Common myeloid progenitor, CD34-positive (primary cell): Measurements from ENCODE around the gene SLC28A2.
A peak's percentile ranks its signal among the peaks of the same experiment; 100 is the strongest.

Experiments used
- CTCF ChIA-PET: fragments of 350-600 bp; sonication (Branson Sonifier 250); formaldehyde crosslinking; loops from one replicate; lab custom pipeline; 2021; ENCODE audit warnings: antibody characterized with exemption; lab: Charles Lee
- POLR2A ChIA-PET: fragments of 350-600 bp; sonication (Branson Sonifier 250); formaldehyde crosslinking; loops from one replicate; lab custom pipeline; 2021; ENCODE audit warnings: antibody characterized with exemption; lab: Charles Lee
- DNase-seq, 3 donors: peaks; one replicate each; pipeline versions ENCODE4 v3.0.0 to v3.0.0-alpha.2; 2013
- H3K27ac ChIP-seq, 2 experiments: 1 replicate in 1 of 2; 2 replicates in 1 of 2; pipeline ENCODE4 v1.7.0; 2013; ENCODE audit warnings: inconsistent platforms in 2 of 2, low read length in 2 of 2, mild to moderate bottlenecking in 2 of 2, low read depth in 1 of 2, moderate library complexity in 1 of 2; ENCODE audit not compliant: severe bottlenecking in 2 of 2, insufficient read depth in 1 of 2, poor library complexity in 1 of 2
- H3K27me3 ChIP-seq, 5 experiments: replicated peaks in 2 of 5; 1 replicate in 3 of 5; 2 replicates in 2 of 5; pipeline versions ENCODE4 v1.6.1 to v1.7.0; 2013; ENCODE audit warnings: low read length in 4 of 5, mild to moderate bottlenecking in 2 of 5, moderate library complexity in 2 of 5, inconsistent platforms in 1 of 5; ENCODE audit not compliant: insufficient read depth in 5 of 5, control insufficient read depth in 4 of 5
- H3K36me3 ChIP-seq, 4 experiments: 1 replicate in 2 of 4; 2 replicates in 2 of 4; pipeline versions ENCODE4 v1.6.1 to v1.7.0; 2013; ENCODE audit warnings: low read length in 3 of 4, control low read depth in 1 of 4, mild to moderate bottlenecking in 1 of 4; ENCODE audit not compliant: control insufficient read depth in 4 of 4, insufficient read depth in 4 of 4
- H3K4me1 ChIP-seq, 4 experiments: 1 replicate in 3 of 4; 2 replicates in 1 of 4; pipeline versions ENCODE4 v1.6.1 to v1.7.1; 2013; ENCODE audit warnings: low read length in 3 of 4, mild to moderate bottlenecking in 3 of 4, control low read depth in 1 of 4, inconsistent platforms in 1 of 4, moderate library complexity in 1 of 4; ENCODE audit not compliant: control insufficient read depth in 4 of 4, insufficient read depth in 4 of 4; ENCODE audit errors: control extremely low read depth in 1 of 4
- H3K4me3 ChIP-seq, 7 experiments: 1 replicate in 4 of 7; 2 replicates in 3 of 7; pipeline versions ENCODE4 v1.5.1 to v1.7.0; 2013; ENCODE audit warnings: mild to moderate bottlenecking in 7 of 7, low read length in 6 of 7, moderate library complexity in 6 of 7, inconsistent platforms in 2 of 7, low read depth in 2 of 7, control low read depth in 1 of 7; ENCODE audit not compliant: insufficient read depth in 4 of 7, control insufficient read depth in 1 of 7; ENCODE audit errors: extremely low read depth in 1 of 7
- H3K9me3 ChIP-seq, 5 experiments: 1 replicate in 4 of 5; 2 replicates in 1 of 5; pipeline versions ENCODE4 v1.6.1 to v1.7.1; 2013; ENCODE audit warnings: low read length in 4 of 5, mild to moderate bottlenecking in 2 of 5, inconsistent platforms in 1 of 5, low read depth in 1 of 5, moderate library complexity in 1 of 5; ENCODE audit not compliant: control insufficient read depth in 4 of 5, insufficient read depth in 2 of 5; ENCODE audit errors: control extremely low read depth in 1 of 5
- WGBS: methylation state at CpG from one replicate; pipeline ENCODE4 v1.1.5; 2013; ENCODE audit not compliant: insufficient coverage; 5-methylcytosine and 5-hydroxymethylcytosine counted together

Gene SLC28A2

DNA sequence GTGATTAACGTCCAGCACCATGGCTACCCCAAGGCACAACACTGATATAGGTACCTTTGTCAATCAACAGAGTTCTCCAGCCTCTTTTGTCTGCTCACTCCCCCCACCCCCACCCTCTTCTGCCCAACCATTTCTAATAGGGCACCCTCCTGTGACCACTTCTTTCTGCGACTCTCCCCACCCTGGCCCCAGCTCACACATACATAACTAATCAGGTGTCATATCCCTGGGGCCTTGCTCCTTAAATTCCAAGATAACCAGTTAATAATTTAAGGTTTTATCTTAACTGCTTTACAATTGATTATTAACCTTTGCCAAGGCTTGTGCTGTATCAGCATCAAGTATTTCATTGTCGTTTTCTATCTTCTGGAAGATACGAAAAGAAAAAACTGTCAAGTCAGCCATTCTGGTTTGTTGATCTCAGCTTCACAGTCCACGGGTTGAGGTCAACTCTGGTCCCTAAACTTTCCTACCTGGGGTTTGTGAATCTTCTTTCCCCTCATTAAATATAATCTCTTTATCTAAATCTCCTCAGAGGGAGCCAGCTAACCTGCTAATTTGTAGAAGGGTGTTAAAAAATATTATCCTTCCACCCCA, 27.3 kb upstream of the SLC28A2 start:
- POLR2A ChIA-PET = no interaction called here
- H3K27me3 ChIP-seq = peaks cover 0 to 4% (median 2%) of the 10 kb centered on the region in 5 experiments
- no peak for DNase-seq
- CTCF ChIA-PET = interaction anchor here (0.8 to 1.6 kb wide), 2 partner anchors 15 to 61 kb away, joined by 3 to 5 read pairs; no protein-coding TSS in a partner anchor
- 81% methylated on average over 5 of the region's 5 CpGs for WGBS
- H3K9me3 ChIP-seq = no peaks in the 10 kb centered on the region
- no peaks in the 10 kb centered on the region for H3K36me3 ChIP-seq
- no peak overlapping the region for H3K4me3 ChIP-seq
- no peaks in the 10 kb centered on the region for H3K4me1 ChIP-seq
- H3K27ac ChIP-seq = no peak overlapping the region

DNA sequence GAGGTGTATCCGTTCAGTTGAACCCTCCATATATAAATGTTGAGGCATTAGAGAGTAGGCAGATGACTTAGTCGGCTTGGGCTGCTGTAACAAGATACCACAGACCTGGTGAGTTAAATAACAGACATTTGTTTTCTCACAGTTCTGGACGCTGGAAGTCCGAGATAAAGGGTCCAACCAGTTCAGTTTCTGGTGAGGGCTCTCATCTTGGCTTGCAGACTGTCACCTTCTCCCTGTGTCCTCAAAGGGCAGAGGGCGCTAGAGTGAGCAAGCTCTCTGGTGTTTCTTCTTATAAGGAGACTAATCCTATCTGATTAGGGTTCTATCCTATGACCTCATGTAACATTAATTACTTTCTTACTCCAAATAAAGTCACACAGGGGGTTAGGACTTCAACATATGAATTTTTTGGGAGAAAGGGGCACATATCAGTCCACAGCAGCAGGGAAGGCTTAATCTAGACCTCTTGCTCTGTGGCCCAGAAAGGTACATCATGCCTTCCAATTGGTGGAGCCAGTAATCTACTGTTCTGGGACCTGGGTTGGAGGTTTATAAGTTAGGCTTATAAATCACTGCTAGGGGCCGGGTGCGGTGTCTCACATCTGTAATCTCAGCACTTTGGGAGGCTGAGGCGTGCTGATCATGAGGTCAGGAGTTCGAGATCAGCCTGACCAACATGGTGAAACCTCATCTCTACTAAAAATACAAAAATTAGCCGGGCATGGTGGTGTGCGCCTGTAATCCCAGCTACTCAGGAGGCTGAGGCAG, 26.3 kb upstream of the SLC28A2 start:
- WGBS = 80% methylated on average over 5 of the region's 11 CpGs
- Histone ChIP-seq H3K4me3 (no peak overlapping the region), H3K27ac (no peak overlapping the region), H3K27me3 (peaks cover 0 to 4% (median 2%) of the 10 kb centered on the region in 5 experiments), H3K9me3 (no peaks in the 10 kb centered on the region), H3K4me1 (no peaks in the 10 kb centered on the region), H3K36me3 (no peaks in the 10 kb centered on the region)
- ChIA-PET CTCF (interaction anchor here (1.6 kb wide), 1 partner anchor 16 kb away, joined by 5 read pairs; no protein-coding TSS in a partner anchor), POLR2A (no interaction called here)
- peak in 1 of 3 donors; percentile 10 for DNase-seq

DNA sequence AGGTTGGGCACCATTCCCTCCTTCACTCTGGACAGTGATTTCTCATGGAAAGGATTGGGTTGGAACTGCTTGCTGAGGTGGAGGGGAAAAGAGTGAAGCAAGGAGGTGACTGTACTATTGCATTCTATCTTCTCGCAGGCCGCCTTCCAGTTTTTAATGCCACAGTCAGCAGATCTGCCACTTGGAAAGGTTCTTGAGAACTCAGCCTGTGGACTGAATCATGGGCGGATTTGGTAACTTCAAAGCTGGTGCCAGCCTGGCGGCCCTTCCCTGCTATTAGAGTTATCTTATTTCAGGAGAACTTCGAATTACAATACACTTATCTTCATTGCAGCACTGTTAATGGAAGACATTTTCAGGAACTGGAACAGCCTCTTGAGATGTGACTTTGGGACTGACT, 23.1 kb upstream of the SLC28A2 start:
- no peaks in the 10 kb centered on the region for H3K36me3 ChIP-seq
- no peak overlapping the region for H3K4me3 ChIP-seq
- H3K27ac ChIP-seq = no peak overlapping the region
- peaks cover 0 to 10% (median 0%) of the 10 kb centered on the region in 5 experiments for H3K9me3 ChIP-seq
- DNase-seq = no peak
- ChIA-PET CTCF (no interaction called here), POLR2A (no interaction called here)
- H3K27me3 ChIP-seq = no peaks in the 10 kb centered on the region
- no peaks in the 10 kb centered on the region for H3K4me1 ChIP-seq
- WGBS = 81% methylated on average over 4 of the region's 5 CpGs

DNA sequence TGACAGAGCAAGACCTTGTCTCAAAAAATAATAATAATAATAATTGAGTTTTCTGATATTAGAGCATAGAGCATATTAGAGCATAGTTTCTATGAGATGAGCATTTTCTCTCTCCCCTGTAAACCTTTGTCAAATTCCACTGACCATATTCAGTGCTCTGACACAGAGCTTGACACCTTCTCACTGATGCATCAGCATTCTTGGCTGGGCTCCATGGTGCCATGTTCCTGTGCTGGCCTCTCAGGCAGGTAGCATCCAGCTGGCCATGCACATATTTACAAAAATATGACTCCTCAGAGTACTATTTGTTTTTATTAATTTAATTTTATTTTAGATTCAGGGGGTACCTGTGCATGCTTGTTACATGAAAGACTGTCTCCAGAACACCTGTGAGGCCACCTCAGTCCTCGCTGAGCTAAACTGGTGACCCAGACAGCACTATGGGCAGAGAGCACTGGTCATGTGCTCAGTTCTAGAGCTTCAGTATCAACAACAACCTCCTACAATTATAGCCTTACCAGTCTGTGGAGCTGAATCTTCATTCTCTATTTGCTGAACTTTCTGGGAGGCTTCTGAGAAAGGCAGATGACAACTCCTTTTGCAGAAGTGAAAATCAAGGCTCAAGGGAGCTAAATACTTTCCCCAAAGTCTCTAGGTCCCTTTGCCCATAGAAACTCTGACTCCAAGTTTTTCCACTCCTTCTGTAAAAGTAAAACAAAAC, 21.6 kb upstream of the SLC28A2 start:
- Histone ChIP-seq H3K27me3 (no peaks in the 10 kb centered on the region), H3K27ac (no peak overlapping the region), H3K4me3 (no peak overlapping the region), H3K4me1 (no peaks in the 10 kb centered on the region), H3K36me3 (no peaks in the 10 kb centered on the region), H3K9me3 (peaks cover 0 to 19% (median 7%) of the 10 kb centered on the region in 5 experiments)
- no peak for DNase-seq
- CTCF ChIA-PET = no interaction called here
- POLR2A ChIA-PET = no interaction called here
- WGBS = no CpG with 5 or more reads among the region's 1 CpG

DNA sequence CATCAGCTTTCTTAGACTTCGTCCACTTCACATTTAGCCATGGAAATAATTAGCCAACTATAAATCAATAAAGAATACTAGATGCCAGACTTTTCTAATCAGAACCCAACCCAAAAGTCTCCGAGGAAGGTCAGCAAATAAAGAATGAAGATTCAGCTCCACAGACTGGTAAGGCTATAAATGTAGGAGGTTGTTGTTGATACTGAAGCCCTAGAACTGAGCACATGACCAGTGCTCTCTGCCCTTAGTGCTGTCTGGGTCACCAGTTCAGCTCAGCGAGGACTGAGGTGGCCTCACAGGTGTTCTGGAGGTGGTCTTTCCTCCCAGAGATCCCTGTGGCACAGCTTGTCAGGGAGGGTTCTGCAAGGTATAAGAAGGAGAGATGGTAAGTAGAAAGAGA, 20.9 kb upstream of the SLC28A2 start:
- no peak for DNase-seq
- Histone ChIP-seq H3K9me3 (peaks cover 0 to 19% (median 7%) of the 10 kb centered on the region in 5 experiments), H3K27ac (no peak overlapping the region), H3K4me3 (no peak overlapping the region), H3K36me3 (no peaks in the 10 kb centered on the region), H3K4me1 (no peaks in the 10 kb centered on the region), H3K27me3 (no peaks in the 10 kb centered on the region)
- CTCF ChIA-PET = interaction anchor here (1.2 kb wide), 1 partner anchor 30 kb away, joined by 4 read pairs; no protein-coding TSS in a partner anchor
- POLR2A ChIA-PET = no interaction called here
- WGBS = 100% methylated on average over 3 of the region's 3 CpGs

DNA sequence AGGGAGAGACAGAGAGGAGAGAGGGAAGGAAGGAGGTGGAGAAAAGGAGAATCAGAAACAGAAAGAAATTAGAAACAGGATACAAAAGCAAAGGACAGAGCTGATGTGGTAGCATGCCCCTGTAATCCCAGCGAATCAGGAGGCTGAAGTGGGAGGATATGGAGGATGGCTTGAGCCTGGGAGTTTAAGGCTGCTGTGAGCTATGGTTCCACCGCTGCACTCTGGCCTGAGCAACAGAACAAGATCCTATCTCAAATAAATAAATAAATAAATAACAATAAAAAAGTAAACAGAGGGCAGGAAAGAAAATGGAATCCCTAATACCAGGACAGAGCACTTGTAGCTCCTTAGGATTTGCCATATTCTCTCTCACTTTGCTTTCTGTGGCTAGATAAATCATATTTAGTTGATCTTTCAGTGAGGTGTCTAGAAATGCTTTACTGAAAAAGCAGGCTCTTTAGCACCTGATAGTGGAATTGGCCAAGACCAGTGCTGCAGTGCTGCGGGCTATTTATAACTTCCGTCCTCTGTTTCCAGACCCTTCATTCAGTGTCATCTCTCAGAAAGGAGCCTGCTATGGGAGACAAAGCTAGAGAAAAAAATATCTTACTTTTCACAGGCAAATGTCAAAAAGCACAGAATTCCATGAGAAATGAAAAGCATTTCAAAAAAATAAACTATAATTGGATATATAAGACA, 20.0 kb upstream of the SLC28A2 start:
- no peaks in the 10 kb centered on the region for H3K36me3 ChIP-seq
- ChIA-PET CTCF (interaction anchor here (1.2 kb wide), 1 partner anchor 31 kb away, joined by 4 read pairs; no protein-coding TSS in a partner anchor), POLR2A (no interaction called here)
- no peak overlapping the region for H3K4me3 ChIP-seq
- WGBS = 100% methylated on average over 2 of the region's 4 CpGs
- no peak overlapping the region for H3K27ac ChIP-seq
- no peaks in the 10 kb centered on the region for H3K27me3 ChIP-seq
- no peak for DNase-seq
- H3K9me3 ChIP-seq = peaks cover 0 to 19% (median 7%) of the 10 kb centered on the region in 5 experiments
- H3K4me1 ChIP-seq = no peaks in the 10 kb centered on the region
